Natural killer cell treated with Interleukin-12 subunit alpha and Interleukin-12 subunit beta and Interleukin-15 and Interleukin-18, amount 100 ng/mL, for 72 hours (primary cell): ENCODE data around the gene ANKRD2. TPM values are rescaled to one million over a fixed set of nuclear protein-coding genes. Genes with fewer than 3 reads are reported as not detected.

Experiments
- total RNA-seq, 2 donors: library from RNA; stranded (reverse); gene quantifications; one replicate each; pipeline ENCODE4 v1.2.3, GENCODE V29; 2022

The ANKRD2 gene
- total RNA-seq, 2 donors from 2014 or later = not detected

Other genes with a start within 250 kb of the ANKRD2 start
- 1 to 10 TPM; 7.1 to 8.7 TPM for gene FRAT2, start 238.1 kb upstream of the ANKRD2 start, total RNA-seq
- 100 to 1,000 TPM in 1 of 2 donors, 10 to 100 TPM in 1; 40.1 to 100 TPM for gene RRP12, start 171.4 kb upstream of the ANKRD2 start, total RNA-seq
- gene PGAM1, start 146.6 kb upstream of the ANKRD2 start, total RNA-seq = 100 to 1,000 TPM; 546 to 554 TPM
- gene EXOSC1, start 126.8 kb upstream of the ANKRD2 start, total RNA-seq = 10 to 100 TPM; 51.0 to 64.5 TPM
- gene ZDHHC16, start 126.6 kb upstream of the ANKRD2 start, total RNA-seq = 10 to 100 TPM; 43.6 to 61.2 TPM
- gene MMS19, start 74.4 kb upstream of the ANKRD2 start, total RNA-seq = 10 to 100 TPM; 66.3 to 95.6 TPM
- gene UBTD1, start 73.9 kb upstream of the ANKRD2 start, total RNA-seq = 1 to 10 TPM; 3.3 to 5.6 TPM
- gene HOGA1, start 11.6 kb downstream of the ANKRD2 start, total RNA-seq = not detected
- not detected for gene C10orf62, start 16.9 kb downstream of the ANKRD2 start, total RNA-seq
- 1 to 10 TPM; 1.6 to 2.7 TPM for gene MORN4, start 60.7 kb downstream of the ANKRD2 start, total RNA-seq
- gene PI4K2A, start 67.9 kb downstream of the ANKRD2 start, total RNA-seq = 10 to 100 TPM; 16.2 to 22.8 TPM
- gene AVPI1, start 114.5 kb downstream of the ANKRD2 start, total RNA-seq = under 1 TPM; 0.45 to 0.89 TPM
- gene MARVELD1, start 141.0 kb downstream of the ANKRD2 start, total RNA-seq = under 1 TPM in 1 of 2 donors, not detected in 1; 0.75 TPM
- 10 to 100 TPM; 34.9 to 59.6 TPM for gene ZFYVE27, start 164.3 kb downstream of the ANKRD2 start, total RNA-seq
- not detected for gene SFRP5, start 199.2 kb downstream of the ANKRD2 start, total RNA-seq